ENCODE measurements around the gene P2RY13.

Gene P2RY13

DNA sequence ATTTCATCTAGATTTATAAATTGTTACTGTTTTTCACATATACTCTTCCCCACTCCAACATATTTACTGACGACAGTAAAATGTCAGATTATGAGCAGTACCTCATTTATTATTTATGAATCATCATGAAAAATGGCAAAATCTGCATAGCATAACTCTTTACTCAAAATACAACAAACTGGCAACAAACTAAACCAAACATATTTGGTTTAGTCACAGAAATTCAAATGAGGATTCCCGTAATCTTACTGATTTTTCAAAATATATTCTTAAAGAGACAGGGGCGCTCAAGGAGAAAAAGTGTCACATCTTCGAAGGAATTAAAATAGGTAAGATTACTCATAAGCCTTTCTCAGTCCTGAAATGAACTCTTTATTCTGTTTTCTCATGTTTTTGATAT is 9.7 kb downstream of the P2RY13 start:
- no peak for DNase-seq

DNA sequence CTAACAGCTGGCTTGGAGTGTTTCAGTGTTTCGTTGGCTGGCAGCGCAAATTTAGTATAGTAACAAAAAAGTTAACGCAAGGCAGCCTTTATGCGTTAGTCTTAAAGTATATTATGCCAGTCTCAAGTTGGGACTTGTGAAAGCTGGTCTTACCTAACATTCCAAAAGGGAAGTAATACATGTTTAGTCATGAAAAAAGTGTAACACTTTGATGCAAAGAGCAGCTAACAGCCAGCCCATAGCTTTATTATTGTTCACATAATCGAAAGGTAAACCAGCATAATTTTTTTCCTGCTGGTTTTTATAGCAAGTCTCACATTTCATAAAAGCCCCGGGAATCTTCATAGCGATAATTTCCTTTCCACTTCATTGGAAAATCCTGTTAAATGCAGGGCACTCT is 10.4 kb downstream of the P2RY13 start:
- no peak for DNase-seq

DNA sequence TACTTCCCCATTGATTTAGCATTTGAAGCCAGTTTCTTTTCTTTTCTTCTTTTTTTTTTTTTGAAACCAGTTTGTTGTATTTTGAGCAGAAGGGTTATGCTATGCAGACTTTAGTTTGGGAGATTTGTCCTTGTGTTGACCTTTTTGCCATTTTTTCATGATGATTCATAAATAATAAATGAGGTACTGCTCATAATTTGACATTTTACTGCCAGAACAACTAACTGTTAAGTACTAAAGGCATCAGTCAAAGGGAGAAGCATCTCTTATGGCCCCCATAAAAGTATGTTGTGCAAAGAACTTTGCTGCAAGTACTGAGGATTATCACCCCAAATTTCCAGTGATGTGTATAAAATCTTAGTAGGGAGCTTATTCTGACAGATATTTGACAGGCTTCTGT is 11.0 kb downstream of the P2RY13 start:
- DNase-seq, result no peak

DNA sequence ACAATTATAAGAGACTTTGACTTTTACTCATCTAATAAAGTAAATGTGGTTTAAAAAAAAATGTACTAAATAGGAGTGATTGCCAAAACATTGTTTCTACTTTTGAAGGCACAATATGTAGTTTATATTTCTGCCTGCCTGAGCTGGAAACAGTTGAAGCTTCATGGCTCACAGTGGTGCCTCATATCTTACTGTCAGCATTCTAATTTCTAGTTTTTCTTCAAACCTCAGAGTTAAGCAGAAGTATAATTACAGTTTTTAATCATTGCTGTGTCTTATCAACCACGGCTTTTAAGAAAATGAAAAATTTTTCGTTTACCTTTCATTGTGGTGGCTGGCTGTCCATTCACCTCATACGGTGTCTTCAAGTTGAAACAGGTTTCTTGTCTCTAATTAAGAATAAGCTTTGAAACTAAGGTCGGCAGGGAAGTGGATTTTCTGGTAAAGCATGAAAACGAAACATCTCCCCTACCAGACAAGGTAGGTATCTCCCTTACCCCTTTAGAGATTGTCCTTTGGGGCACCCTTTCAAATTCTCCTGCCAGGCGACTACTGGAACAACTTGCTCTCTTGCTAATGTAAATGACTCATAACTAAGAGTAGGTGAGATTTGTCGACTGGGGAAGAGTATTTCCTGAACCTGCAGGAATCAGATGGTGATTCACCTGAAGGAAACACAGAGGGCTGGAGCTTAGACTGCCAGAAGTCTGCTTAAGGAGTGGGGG is 12.9 kb downstream of the P2RY13 start, which contains the start of gene GPR87:
Gene GPR87 (minus strand): TSS at position 554 of the 725 bp plus-strand sequence. CDS start 16,720 bp downstream, outside the sequence.
- DNase-seq, result no peak

DNA sequence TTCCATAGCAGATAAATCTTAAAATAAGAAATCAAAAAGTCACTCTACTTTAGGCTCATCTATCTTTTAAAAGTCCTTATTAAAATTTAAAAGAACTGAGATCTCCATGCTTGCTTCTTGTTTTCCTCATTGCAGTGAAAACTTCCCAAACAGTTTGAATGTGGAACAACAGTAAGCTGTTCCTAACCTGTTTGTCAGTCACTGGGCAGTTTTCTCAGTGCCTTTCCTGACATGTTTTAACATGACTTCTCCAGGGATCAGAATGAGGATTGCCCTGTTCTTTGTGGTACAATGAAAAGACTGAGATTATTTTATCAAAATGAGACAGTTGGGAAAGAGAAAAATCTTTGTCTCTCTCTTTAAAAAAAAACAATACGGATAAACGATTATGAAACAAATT is 13.5 kb downstream of the P2RY13 start:
- DNase-seq, result no peak

DNA sequence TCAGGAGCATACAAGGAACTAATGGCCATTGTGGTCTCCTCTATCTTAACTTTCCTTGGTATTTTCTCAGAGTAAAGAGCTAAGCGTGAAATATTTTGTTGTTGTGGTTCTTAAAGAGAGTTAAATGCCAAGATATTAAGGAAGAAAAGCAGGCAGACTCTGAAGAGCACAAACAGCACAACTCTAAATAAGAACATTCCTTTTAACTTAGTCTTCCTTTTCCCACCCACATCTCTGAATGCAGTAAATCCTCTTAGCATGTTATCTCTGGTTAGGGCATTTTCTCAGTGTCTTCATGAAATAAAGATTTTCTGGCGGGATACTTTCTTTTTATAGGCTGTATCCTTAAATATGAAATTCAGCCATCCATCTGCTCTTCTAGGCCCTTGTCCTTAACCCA is 14.2 kb downstream of the P2RY13 start:
- no peak for DNase-seq

DNA sequence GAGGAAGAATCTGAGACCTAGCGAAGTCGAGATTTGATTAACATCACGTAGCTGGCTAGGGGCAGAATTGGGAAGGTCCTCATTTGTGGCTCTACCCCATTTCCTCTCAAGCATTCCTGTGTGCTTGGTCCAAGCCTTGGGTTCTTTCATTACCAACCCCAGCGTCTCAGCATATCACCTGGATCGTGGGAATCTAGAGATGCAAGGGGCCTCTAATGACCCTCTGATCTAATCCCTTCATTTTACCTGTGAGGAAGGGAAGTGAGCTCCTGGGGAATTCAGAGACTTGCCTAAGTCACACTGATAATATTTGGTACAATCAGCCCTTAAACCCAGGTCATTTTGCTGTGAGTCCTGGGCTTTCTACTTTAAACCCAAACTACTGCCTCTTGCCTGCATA is 14.8 kb downstream of the P2RY13 start:
- DNase-seq, result no peak

DNA sequence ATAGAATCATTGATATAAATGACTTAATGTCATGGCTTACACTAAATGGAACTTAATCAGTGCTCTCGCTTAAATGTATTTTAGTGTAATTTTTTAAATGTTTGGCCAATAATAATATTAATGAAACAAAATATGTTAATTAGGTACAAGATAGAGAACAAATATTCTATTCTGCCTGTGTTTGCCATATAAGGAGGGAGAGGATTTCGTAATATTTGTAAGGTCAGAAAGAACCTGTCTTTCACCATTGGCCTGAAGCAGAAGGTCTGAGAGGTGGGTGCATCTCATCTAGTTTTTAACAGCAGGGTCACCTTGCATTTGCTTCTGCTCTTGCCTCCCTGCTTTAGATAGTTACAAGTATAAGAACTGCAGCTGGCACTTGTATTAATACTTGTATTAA is 15.2 kb downstream of the P2RY13 start:
- DNase-seq, result no peak

DNA sequence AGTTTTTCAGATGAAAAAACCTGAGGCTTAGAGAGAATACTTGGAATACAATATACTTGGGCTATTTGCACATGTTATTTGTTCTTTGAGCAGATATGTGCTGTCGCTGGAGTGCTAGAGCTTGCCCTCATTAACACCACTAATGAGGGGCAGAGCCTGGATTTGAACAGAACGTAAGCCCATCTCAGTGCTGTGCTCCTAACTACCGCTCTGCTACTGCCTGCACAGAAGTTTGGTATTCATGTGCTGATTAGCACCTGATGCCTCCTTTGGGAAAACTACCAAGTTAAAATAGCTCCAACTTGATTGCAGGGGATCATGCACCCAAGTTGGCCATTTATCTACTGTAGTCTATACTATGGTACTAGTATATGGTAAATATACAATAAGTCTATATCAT is 16.4 kb downstream of the P2RY13 start:
- DNase-seq, result no peak

DNA sequence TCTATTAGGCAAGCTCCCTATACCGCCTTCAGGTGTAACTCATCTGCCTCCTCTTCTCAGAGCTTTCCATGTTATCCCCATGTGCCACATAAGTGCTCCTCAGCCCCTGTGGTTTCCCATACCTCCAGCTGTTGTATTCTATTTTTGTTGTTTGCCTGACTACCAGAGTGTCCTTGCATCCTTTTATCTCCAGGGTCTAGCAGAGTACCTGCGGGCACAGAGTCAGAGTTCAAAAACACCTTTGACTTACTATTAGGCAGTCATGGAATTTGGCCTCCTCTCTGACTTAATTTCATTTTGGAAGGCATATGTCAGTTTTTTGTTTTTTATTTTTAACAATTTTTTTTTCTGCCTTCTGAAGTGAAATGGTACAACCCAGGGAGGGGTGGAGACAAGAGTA is 19.8 kb downstream of the P2RY13 start:
- DNase-seq, result no peak

DNA sequence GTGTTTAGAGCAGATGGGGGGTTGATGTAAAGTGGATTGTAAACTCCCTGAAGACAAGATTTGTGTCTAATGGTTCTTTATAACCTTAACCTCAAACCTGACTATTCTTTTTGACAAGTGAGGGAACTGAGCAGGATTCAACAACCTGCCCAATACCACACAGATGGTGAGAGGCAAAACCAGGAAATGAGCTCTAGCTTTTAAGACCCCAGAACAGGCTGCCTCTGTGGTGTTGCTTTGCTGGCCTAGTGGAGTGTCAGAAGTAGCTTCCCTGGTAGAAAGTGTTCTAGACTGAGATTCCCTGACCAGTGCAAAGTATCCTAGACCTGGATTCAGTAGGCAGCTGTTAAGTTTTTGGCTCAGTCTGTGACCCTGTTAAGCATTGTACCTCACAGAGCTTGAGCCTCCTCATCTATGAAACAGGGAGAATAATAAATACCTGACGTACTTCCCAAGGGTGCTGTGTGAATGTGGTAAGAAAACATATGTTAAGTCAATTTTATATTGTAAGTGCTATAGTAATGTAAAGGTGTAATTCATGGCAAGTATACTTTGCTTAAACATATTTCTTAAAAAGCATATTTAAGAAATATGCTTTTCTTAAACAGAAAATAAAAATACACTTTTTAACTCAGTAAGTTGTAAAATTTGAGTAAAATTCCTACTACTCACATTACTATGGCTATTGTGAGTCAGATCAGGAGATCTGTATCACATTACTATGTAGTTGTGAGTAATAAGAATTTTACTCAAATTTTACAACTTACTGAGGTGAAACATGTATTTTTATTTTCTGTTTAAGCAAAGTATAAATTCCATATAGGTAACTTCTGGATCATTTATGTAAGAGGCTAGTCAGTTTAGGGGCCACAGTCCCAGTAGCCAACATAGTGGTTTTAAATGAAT is 21.5 kb downstream of the P2RY13 start:
- no peak for DNase-seq

DNA sequence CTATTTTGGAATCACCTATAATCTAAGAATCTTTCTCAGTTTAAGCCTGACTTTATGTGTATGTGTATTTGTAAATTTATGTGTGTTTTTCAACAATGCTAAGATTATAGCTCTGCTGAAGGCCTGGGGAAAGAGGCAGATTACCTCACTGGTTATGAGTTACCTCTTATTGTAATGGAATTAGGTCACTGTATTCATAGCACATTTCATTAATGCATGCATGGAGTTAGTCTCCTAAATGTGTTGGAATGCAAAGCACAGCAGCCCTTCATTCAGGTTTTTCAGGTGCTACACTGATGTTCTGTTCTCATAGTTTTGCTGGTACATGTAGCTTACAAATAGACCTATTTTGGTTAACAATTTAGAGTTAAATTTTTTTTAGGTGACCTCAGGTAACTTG is 22.2 kb downstream of the P2RY13 start:
- no peak for DNase-seq

DNA sequence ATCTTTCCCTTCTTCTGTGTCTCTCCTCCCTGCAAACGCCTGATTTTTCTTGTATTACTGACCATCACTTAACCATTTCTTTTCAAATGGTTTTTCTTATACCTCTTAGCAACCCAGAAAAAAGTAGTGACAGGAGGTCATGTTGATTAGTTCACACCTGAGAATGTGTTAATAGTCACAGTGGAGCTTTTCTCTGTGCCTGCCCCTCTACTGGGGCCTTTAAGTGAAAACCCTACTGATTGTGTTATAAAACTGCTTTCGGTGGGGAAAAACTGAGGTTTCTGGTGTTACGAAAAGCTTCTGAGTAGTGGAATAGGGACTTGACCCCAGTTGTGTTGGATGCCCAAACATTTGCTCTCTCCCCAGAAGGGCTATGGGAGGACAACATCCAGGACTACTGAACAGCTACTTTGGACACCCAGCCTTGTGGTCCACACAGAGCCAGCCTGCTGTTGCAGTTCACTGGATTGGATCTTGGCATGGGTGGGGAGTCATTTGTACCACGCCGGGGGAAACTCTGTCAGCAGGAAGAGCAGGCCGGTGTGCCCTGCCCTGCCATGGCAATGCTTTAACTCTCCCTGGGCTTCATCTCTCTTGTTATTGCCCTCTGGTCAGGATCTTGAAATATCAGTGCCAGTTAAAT is 23.1 kb downstream of the P2RY13 start:
- no peak for DNase-seq

DNA sequence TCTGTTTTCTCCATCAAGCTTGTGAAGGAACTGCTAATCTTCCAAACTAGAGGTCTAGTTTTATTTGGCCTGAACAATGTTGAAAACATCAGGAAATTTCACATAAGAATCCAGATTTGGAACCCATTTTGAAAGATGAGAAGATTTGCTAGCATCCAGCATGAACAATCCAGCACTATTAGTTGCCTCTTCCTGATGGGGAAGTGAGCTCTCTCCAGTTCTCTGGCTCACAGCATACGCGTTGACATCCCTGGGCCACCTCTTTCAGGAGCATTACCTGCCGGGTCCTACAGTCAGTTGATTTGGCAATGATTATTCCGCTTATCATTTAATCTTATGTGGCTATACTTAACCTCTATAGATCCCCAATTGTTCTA is 23.6 kb downstream of the P2RY13 start:
- no peak for DNase-seq

DNA sequence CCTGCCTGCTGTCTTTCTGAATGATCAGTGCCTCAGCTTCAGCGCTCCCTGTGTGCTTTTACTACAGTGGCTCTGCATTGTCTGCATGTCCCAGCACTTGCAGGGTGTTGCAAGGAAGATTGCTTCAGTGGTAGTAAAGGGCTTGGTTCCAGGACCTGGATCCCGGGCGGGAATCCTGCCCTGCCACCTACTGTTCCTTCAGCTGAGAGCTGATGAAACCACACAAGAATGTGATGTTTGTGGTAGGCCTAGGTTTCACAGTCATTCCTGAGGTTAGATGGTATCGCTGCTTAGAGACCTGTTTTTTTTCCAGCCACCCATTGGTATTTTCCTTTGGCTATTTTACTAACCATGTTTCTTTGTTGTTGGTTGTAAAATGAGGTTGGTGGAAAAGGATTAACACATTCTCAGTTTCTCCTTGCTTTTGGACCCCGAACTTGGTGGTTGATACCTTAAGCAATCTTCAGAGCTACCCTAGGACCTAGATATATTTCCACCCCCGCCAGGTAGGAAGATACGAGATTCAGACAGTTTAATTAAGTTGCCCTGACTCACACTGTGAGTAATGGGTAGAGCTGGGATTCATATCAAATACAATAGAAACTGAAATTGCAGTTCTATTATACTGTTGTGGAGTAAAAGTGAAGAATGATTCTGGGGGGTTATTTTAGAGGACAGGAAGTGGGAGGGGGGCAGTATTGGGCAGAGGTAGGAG is 24.1 kb downstream of the P2RY13 start:
- DNase-seq, result no peak

DNA sequence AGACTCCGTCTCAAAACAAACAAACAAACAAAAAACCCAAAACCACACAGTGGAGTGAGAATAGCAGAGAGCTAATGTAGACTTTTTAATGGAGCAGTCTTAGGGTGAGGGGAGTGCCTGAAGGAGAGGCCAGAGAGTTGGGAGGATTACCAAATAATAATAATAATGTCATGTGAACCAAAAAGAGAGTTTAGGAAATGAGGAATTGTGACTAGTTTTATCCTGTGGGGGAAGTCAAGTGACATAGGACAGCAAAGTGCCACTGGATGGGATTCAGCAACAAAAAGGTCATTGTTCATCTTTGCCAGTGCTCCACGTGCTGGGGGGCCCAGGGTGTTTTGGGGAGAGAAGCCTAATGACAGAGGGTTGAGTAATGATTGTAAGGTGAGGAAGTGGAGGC is 25.6 kb downstream of the P2RY13 start:
- no peak for DNase-seq

DNA sequence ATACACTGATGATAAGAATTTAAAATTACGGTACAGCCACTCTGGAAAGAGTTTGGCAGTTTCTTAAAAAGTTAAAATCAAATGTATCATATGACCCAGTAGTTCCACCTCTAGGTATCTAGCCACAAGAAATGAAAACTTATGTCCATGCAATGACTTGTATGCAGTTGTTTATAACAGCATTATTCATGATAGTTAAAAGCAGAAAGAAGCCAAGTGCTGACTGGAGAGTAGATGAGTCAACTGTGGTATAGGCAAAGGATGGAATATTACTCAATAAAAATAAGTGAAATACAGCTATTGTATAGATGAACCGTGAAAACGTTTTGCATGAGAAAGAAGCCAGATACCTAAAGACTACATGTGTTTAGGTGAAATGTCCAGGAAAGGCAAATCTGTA is 27.6 kb downstream of the P2RY13 start:
- DNase-seq, result no peak

DNA sequence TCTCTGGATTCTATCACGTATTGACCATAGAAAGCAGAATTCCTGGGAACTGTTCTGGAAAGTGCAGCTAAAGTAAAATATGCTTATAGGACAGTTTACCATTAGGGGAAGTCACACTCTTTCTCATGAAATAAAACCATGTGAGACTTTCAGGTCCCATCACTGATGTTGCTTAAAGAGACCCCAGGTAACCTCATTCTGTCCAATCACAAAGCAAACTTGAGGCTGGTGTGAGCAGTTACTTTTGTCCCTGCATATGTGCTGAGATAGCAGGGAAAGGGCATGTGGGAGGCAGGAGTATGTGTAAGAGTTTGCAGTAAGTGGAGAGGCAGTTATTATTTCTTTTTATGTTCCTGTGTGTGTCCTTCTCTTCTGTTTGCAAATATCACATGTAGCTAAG is 28.8 kb downstream of the P2RY13 start:
- DNase-seq, result no peak

DNA sequence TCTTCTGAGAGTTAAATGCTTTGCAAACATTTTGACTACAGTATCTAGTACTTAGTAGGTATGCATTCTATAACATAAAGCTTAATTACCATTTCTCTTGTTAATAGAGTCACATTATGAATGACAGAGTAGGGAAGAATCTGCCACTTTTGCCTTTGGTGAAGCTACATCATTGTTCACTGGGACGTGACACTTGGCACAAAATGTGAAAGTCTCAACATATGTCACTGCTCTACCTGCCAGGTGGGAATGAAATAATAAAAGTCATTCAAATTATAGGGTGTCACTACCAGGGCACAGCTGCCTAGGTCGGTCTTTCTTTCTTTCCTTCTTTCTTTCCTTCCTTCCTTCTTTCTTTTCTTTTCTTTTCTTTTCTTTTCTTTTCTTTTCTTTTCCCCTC is 30.3 kb downstream of the P2RY13 start:
- peak; percentile 26 for DNase-seq

DNA sequence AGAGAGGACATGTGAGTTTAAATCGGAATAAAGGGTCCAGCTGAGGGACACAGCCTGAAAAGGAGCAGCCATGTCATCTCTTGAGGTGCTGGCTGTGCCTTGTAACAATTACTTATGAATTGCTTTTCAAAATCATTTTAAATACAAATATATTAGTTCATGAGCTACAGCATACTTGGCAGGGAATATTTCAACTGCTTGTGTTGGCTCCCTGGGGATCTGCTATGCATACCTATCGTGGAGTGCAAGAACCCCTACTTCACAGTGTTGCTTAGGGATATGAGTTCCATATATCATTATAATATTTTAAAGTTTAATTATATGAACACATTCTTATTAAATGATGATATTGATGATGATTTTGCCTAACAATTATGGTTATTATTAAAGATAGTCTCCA is 31.9 kb downstream of the P2RY13 start:
- DNase-seq, result no peak

DNA sequence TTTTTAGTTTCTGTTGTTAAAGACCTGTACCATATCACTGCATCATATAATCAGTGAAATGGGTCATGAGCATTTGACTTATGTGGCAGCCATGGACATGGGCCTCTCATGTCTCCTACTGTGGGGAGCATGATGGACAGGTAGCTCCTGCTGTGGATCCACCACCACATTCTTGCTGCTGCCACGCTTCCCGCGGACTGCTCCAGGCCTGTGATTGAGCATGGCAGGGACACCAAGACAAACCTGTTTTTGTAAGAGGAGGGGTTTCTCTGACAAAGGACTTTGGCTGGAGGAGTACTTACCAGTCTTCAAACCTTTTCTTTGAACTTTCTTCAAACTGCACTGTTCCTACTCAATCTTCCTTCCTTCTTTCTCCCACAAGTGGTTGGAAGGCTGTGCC is 33.1 kb downstream of the P2RY13 start:
- DNase-seq, result no peak

DNA sequence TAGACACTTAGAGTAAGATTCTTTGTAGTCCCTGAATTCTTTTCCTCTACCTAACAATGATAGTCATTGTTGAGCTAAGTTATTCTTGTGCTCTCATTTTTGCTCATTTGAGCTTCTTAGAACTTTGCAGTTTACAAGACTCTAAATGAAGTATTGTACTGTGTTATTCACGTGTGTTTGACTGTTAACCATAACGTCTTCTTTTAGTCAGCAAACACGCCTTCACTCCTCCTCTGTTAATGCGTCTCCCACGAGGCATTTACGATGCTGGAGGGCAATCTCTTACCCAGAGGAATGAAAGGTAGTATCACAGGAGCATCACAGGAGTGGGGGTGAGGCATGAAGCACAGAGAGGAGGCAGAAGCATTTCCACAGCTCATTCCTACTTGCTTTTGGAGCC is 36.2 kb downstream of the P2RY13 start:
- no peak for DNase-seq

DNA sequence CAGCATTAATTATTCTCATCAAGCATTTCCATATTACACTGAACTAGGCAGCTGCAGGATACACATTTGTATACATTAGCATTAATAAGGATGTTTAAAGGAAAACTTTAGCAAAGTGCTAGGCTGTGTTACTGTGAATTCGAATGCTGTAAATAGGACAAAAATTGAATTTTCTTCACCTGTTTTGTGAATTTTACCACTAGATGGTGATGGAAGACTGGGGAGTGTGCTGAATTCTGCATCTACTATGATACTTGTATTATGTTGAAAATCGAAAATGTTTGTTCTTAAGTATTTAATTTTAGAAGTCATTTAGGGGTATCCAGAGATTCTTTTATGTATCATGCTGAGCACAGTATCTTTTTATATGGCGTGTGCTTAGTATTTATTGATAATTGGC is 38.7 kb downstream of the P2RY13 start:
- DNase-seq, result no peak

All from NCI-H1105 treated with DMSO at 0.1 percent for 48 hours (cell line).